Hematopoietic multipotent progenitor cell (in vitro differentiated cells): ENCODE results near the gene SLC23A2. TPM values are rescaled to one million over a fixed set of nuclear protein-coding genes. Genes with fewer than 3 reads are reported as not detected.

Experiments used
- small RNA-seq: library from RNA; depleted of rRNA; stranded (forward); fragments of <200 nt; gene quantifications from one replicate; pipeline ENCODE3, GENCODE V24; 2012
- total RNA-seq: library from RNA; depleted of rRNA; stranded (reverse); fragments of >200 nt; gene quantifications from one replicate; pipeline ENCODE4 v1.2.3, GENCODE V29; 2012

SLC23A2 gene
- total RNA-seq, 1 donor = 21.0 TPM

Small RNA genes within 50 kb of the gene (small RNA-seq; reads per million reads assigned to genes)
- gene AL121890.1 (not detected), gene RF00322 (not detected)

Other genes with a start within 250 kb of the SLC23A2 start
- gene RASSF2, start 177.9 kb downstream of the SLC23A2 start, total RNA-seq = 24.0 TPM
- 49.8 TPM for gene TMEM230, start 111.6 kb upstream of the SLC23A2 start, total RNA-seq
- 153 TPM for gene PCNA, start 118.4 kb upstream of the SLC23A2 start, total RNA-seq
- 40.7 TPM for gene CDS2, start 125.5 kb upstream of the SLC23A2 start, total RNA-seq